PC-3 (cell line): ENCODE measurements around the gene NKAIN2. TPM values are rescaled to one million over a fixed set of nuclear protein-coding genes. Genes with fewer than 3 reads are reported as not detected.

ENCODE experiments used
- ATAC-seq: fragments of 200-7000 bp; cut with Tn5 transposase; 2 replicates; pipeline ENCODE4 v1.9.1; 2020; ENCODE audit warnings: mild to moderate bottlenecking, moderate library complexity
- BruUV-seq: library from RNA; stranded (reverse); fragments of 400-500 nt; replicated peaks from 2 replicates; lab custom pipeline; 2021; lab: Mats Ljungman, UMichigan
- CTCF ChIA-PET: fragments of 300-600 bp; sonication (Branson Sonifier 250); formaldehyde crosslinking; loops from one replicate; lab custom pipeline; 2022; ENCODE audit warnings: antibody characterized with exemption; lab: Charles Lee
- POLR2A ChIA-PET: fragments of 300-600 bp; sonication (Branson Sonifier 250); formaldehyde crosslinking; loops from one replicate; lab custom pipeline; 2022; ENCODE audit warnings: antibody characterized with exemption; ENCODE audit not compliant: unreplicated experiment; lab: Charles Lee
- DNase-seq: peaks from one replicate; pipeline ENCODE4 v3.0.0-alpha.2; 2015
- H2AFZ ChIP-seq: fragments of 300-600 bp; sonication (generic); 2 replicates; pipeline ENCODE4 v1.6.0; 2016; ENCODE audit warnings: antibody characterized with exemption, low read length
- H3F3A ChIP-seq: fragments of 300-600 bp; sonication (generic); one replicate; pipeline ENCODE4 v1.6.0; 2017; ENCODE audit warnings: antibody characterized with exemption, low read length, control low read depth, mild to moderate bottlenecking; ENCODE audit not compliant: unreplicated experiment
- H3K27ac ChIP-seq: fragments of 300-600 bp; sonication (generic); 2 replicates; pipeline ENCODE4 v1.5.1; 2016; ENCODE audit warnings: mild to moderate bottlenecking, low read length
- H3K27me3 ChIP-seq: fragments of 300-600 bp; sonication (generic); 2 replicates; pipeline ENCODE4 v1.6.1; 2016; ENCODE audit warnings: low read length, mixed read lengths
- H3K36me3 ChIP-seq: fragments of 300-600 bp; sonication (generic); 2 replicates; pipeline ENCODE4 v1.6.1; 2016; ENCODE audit warnings: low read depth, mixed run types, low read length, mixed read lengths
- H3K4me1 ChIP-seq: fragments of 300-600 bp; sonication (generic); 2 replicates; pipeline ENCODE4 v1.5.1; 2016; ENCODE audit warnings: low read length; ENCODE audit not compliant: insufficient read depth
- H3K4me2 ChIP-seq: fragments of 300-600 bp; sonication (generic); 2 replicates; pipeline ENCODE4 v1.6.0; 2016; ENCODE audit warnings: low read length
- H3K4me3 ChIP-seq: fragments of 300-600 bp; sonication (generic); 2 replicates; pipeline ENCODE4 v1.5.1; 2016; ENCODE audit warnings: mild to moderate bottlenecking, low read length, mixed read lengths
- H3K79me2 ChIP-seq: fragments of 300-600 bp; sonication (generic); 2 replicates; pipeline ENCODE4 v1.6.1; 2017; ENCODE audit warnings: low read length, mixed read lengths
- H3K9ac ChIP-seq: fragments of 300-600 bp; sonication (generic); 2 replicates; pipeline ENCODE4 v1.6.0; 2016; ENCODE audit warnings: mild to moderate bottlenecking, low read length
- H3K9me2 ChIP-seq: fragments of 300-600 bp; sonication (generic); replicated peaks from 2 replicates; pipeline ENCODE4 v1.6.1; 2016; ENCODE audit warnings: mixed run types, low read length, mixed read lengths
- H3K9me3 ChIP-seq: fragments of 300-600 bp; sonication (generic); 2 replicates; pipeline ENCODE4 v1.6.1; 2016; ENCODE audit warnings: low read length, mixed read lengths
- H4K20me1 ChIP-seq: fragments of 300-600 bp; sonication (generic); 2 replicates; pipeline ENCODE4 v1.6.1; 2016; ENCODE audit warnings: low read length, mixed read lengths
- CTCF ChIP-seq: fragments of 300-600 bp; sonication (generic); conservative IDR thresholded peaks from 2 replicates; pipeline ENCODE4 v1.5.1; 2017; ENCODE audit warnings: antibody characterized with exemption, low read depth, mild to moderate bottlenecking, low read length
- EZH2 ChIP-seq: fragments of 300-600 bp; sonication (generic); IDR thresholded peaks from one replicate; pipeline ENCODE4 v1.6.1; 2017; ENCODE audit warnings: antibody characterized with exemption, mild to moderate bottlenecking, low read length; ENCODE audit not compliant: unreplicated experiment
- EZH2phosphoT487 ChIP-seq: fragments of 300-600 bp; sonication (generic); IDR thresholded peaks from 2 replicates; pipeline ENCODE4 v1.6.1; 2018; ENCODE audit warnings: mild to moderate bottlenecking, antibody characterized with exemption, low read length, borderline replicate concordance
- intact Hi-C: fragments of 100-400 bp; cut with micrococcal nuclease; formaldehyde crosslinking; loops from 2 replicates; pipeline ENCODE4 v1.9.0; 2023
- total RNA-seq: library from RNA; depleted of rRNA; stranded (reverse); fragments of >200 nt; gene quantifications from 2 replicates; pipeline ENCODE4 v1.2.3, GENCODE V29; 2014

Gene NKAIN2
- total RNA-seq, 1 experiment from 2014 or later: not detected

GRCh38 chr6:124285146-124285545, 481.5 kb downstream of the NKAIN2 start:
- no peak overlapping the region for H3K4me3 ChIP-seq
- no peaks in the 10 kb centered on the region for H3K9me3 ChIP-seq
- CTCF ChIA-PET: no interaction called here
- no peak overlapping the region for H2AFZ ChIP-seq
- no peaks in the 10 kb centered on the region for H3K36me3 ChIP-seq
- H3K4me2 ChIP-seq: no peak overlapping the region
- H3F3A ChIP-seq: no peaks in the 10 kb centered on the region
- no peaks in the 10 kb centered on the region for H3K4me1 ChIP-seq
- H3K9ac ChIP-seq: no peak overlapping the region
- ATAC-seq (no peak), DNase-seq (no peak)
- POLR2A ChIA-PET: no interaction called here
- intact Hi-C loops: no loop called here
- TF ChIP-seq CTCF: no peak
- no peak for TF ChIP-seq EZH2
- no peak for TF ChIP-seq EZH2phosphoT487
- no peaks in the 10 kb centered on the region for H3K79me2 ChIP-seq
- no peaks in the 10 kb centered on the region for H4K20me1 ChIP-seq
- no TSS peak for BruUV-seq
- H3K9me2 ChIP-seq: no peaks in the 10 kb centered on the region
- H3K27ac ChIP-seq: no peak overlapping the region
- no peaks in the 10 kb centered on the region for H3K27me3 ChIP-seq

GRCh38 chr6:124294574-124295200, 491.0 kb downstream of the NKAIN2 start:
- Histone ChIP-seq H4K20me1 (no peaks in the 10 kb centered on the region), H3K9ac (no peak overlapping the region), H2AFZ (no peak overlapping the region), H3K9me3 (no peaks in the 10 kb centered on the region), H3K4me3 (no peak overlapping the region), H3K4me2 (no peak overlapping the region), H3K27me3 (no peaks in the 10 kb centered on the region), H3K9me2 (no peaks in the 10 kb centered on the region), H3F3A (no peaks in the 10 kb centered on the region), H3K79me2 (no peaks in the 10 kb centered on the region), H3K4me1 (no peaks in the 10 kb centered on the region), H3K27ac (no peak overlapping the region), H3K36me3 (no peaks in the 10 kb centered on the region)
- CTCF ChIA-PET: interaction anchor here (1.1 kb wide), 1 partner anchor 492 kb away, joined by 3 read pairs; no protein-coding TSS in a partner anchor
- no TSS peak for BruUV-seq
- intact Hi-C loops: no loop called here
- DNase-seq (peak; percentile 22), ATAC-seq (no peak)
- POLR2A ChIA-PET: no interaction called here
- TF ChIP-seq EZH2phosphoT487: no peak
- TF ChIP-seq EZH2: no peak
- TF ChIP-seq CTCF: no peak

GRCh38 chr6:124297507-124297906, 493.8 kb downstream of the NKAIN2 start:
- H3K79me2 ChIP-seq: no peaks in the 10 kb centered on the region
- POLR2A ChIA-PET: no interaction called here
- H3K9ac ChIP-seq: no peak overlapping the region
- H3K36me3 ChIP-seq: no peaks in the 10 kb centered on the region
- ATAC-seq (no peak), DNase-seq (no peak)
- no peak overlapping the region for H3K4me3 ChIP-seq
- H3K27ac ChIP-seq: no peak overlapping the region
- H3K27me3 ChIP-seq: no peaks in the 10 kb centered on the region
- no peaks in the 10 kb centered on the region for H3K9me2 ChIP-seq
- H3K4me2 ChIP-seq: no peak overlapping the region
- H3F3A ChIP-seq: no peaks in the 10 kb centered on the region
- no peaks in the 10 kb centered on the region for H3K4me1 ChIP-seq
- CTCF ChIA-PET: no interaction called here
- no peaks in the 10 kb centered on the region for H4K20me1 ChIP-seq
- no peak overlapping the region for H2AFZ ChIP-seq
- intact Hi-C loops: no loop called here
- TF ChIP-seq EZH2: no peak
- TF ChIP-seq EZH2phosphoT487: no peak
- TF ChIP-seq CTCF: no peak
- no peaks in the 10 kb centered on the region for H3K9me3 ChIP-seq
- no TSS peak for BruUV-seq
